Placental pericyte (primary cell): Measurements from ENCODE around the gene SPTBN5. TPM values are rescaled to one million over a fixed set of nuclear protein-coding genes. Genes with fewer than 3 reads are reported as not detected.

Source experiments
- small RNA-seq: library from RNA; depleted of rRNA; stranded (forward); fragments of <200 nt; gene quantifications from one replicate; pipeline ENCODE3, GENCODE V24; 2012; ENCODE audit warnings: low replicate concordance
- total RNA-seq: library from RNA; depleted of rRNA; stranded (reverse); fragments of >200 nt; gene quantifications from 2 replicates; pipeline ENCODE4 v1.2.3, GENCODE V29; 2012

SPTBN5 gene
- 0.44 and 2.4 TPM in 2 replicates for total RNA-seq

DNA sequence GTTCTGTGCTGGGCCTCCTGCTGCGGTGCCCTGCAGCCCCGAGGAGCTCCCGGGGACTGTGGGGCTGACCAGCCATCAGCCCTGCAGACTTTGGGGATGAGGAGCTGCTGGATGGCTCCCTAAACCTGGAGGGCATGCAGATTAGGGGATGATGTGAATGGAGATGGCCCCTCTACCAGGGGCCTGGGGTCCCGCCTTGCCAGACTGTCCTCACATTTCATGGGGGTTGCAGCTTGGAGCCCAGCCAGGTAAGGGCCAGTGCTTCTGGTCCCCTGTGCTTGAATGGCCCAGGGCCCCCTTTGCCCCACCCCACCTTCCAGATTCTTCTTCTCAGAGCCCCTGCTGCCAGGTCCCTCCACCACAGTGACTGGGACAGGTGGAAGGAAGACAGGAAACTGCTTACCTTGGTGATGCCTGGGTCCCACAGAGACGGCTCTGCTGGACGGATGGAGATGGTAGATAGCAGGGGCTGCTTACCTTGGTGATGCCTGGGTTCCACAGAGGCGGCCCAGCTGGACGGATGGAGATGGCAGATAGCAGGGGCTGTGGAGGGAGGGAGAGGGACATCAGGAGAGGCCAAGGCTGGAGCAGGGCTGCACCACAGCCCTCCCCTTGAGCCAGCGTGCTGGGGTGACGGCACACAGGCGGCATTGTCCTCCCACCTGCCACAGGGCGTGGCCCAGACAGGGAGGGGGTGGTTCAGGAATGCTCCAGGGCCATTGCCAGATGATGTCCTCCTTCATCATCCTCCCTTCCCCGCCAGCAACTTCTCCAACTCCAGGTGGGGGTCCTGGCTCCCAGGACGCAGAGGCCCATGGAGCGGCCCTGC, at the start of gene SPTBN5:
Gene SPTBN5 (minus strand): TSS at position 632 of the 829 bp plus-strand sequence. CDS start 556 bp downstream, at position 76.

DNA sequence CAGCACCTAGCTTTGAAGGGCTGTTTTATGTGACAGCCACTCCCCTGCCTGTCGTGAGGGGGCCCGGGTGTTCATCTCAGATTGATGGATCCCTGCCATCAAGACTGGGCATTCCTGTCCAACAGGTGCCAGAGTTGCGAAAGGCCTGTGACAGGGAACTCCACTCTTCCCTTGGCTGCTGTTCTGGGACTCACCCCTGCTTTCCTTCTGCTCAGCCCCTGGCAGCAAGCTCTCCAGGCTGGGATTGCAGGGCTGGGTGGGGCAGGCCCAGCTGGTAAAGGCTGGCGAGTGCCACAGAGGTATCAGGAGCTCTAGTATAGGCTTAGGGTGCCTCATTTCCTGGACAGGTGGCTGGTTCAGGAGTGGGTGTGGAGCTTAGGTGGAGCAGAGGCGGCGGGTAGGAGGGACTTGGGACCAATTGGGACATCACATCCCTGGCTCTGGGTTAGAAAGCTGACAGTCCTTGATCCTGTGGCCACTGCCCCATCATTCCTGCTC, 55.4 kb downstream of the SPTBN5 start, which contains the start of gene PLA2G4B:
Gene PLA2G4B (plus strand): TSS at position 448 of the 498 bp plus-strand sequence. CDS start 67 bp downstream, outside the sequence.

DNA sequence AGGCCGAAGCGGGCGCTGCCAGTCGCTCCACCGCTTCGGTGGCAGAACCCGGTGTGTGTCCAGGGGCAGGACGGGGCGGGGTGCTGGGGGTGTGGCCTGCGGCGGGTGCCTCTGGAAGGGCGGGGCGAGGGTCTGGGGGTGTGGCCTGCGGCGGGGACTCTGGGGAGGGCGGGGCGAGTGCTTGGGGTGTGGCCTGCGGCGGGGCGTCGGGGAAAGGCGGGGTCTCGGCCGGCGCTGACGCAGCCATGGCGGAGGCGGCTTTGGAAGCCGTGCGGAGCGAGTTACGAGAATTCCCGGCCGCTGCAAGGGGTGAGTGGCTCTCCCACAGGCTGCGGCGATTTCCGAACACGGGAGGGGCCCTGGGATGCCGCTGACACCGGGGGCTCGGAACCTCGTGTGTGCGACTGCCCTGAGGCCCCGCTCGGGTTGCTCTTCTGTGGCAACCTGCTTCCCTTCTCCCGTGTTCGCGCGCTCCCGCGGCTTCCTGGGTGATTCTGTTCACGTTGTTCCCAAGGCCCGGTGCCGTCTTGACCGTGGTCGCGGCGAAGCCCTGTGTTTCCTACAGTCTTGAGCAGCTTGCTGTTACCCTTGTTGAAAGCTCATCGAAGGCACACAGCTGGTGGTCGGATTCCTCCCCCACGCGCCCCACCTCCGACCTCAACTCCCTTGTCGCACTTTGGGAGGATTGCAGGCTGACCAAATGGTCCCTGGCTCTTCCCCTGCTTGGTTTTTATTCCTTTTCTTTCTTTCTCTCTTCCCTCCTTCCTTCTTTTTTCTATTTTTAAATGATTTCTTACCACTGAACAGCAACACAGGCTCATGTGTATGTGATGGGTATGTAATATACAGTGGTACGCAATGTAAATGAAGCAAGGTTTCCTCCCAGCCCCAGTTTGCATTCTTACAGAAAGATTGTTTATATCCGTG, 65.7 kb downstream of the SPTBN5 start, which contains the start of gene JMJD7:
Gene JMJD7 (plus strand): TSS at position 213 of the 927 bp plus-strand sequence. CDS start 33 bp downstream, at position 246.

Small RNAs within 50 kb of the gene (small RNA-seq; reads per million reads assigned to genes)
- not detected for gene JMJD7-PLA2G4B
- gene MIR4310 = not detected
- gene RNA5SP393 = not detected

Other genes starting within 250 kb of the SPTBN5 start
- 29.1 and 40.8 TPM in 2 replicates for gene MGA, start 233.6 kb downstream of the SPTBN5 start, total RNA-seq
- 14.7 and 58.0 TPM in 2 replicates for gene MAPKBP1, start 119.6 kb downstream of the SPTBN5 start, total RNA-seq
- gene JMJD7, start 66.0 kb downstream of the SPTBN5 start, total RNA-seq = 3.9 and 6.0 TPM in 2 replicates
- 0.66 and 1.7 TPM in 2 replicates for gene PLA2G4B, start 55.2 kb downstream of the SPTBN5 start, total RNA-seq
- 14.7 and 60.0 TPM in 2 replicates for gene EHD4, start 78.5 kb upstream of the SPTBN5 start, total RNA-seq
- gene PLA2G4E, start 127.0 kb upstream of the SPTBN5 start, total RNA-seq = not detected in 2 replicates
- not detected in 2 replicates for gene PLA2G4D, start 200.5 kb upstream of the SPTBN5 start, total RNA-seq